Measurements from ENCODE around the gene ZNF423. TPM values are rescaled to one million over a fixed set of nuclear protein-coding genes. Genes with fewer than 3 reads are reported as not detected.

Gene ZNF423
- total and polyA plus RNA-seq, 4 donors: 16.9 to 43.0 (median 34.4) TPM

- no peak overlapping the region for H3K4me3 ChIP-seq (ENCODE audit: low read depth, low read length)
- peaks cover 11% of the 10 kb centered on the region for H3K4me1 ChIP-seq (ENCODE audit: control insufficient read depth, insufficient read depth, low read length)
- H3K36me3 ChIP-seq (ENCODE audit: control insufficient read depth, insufficient read depth, low read length): no peaks in the 10 kb centered on the region
- H3K9me3 ChIP-seq (ENCODE audit: control insufficient read depth, insufficient read depth, low read length): no peaks in the 10 kb centered on the region
- DNase-seq (ENCODE audit: low read depth in 4 of 6, low spot score in 6 of 6): no peak
- 86% methylated on average over 7 of the region's 7 CpGs for WGBS (ENCODE audit: insufficient coverage)
- H3K27me3 ChIP-seq (ENCODE audit: control insufficient read depth, insufficient read depth, low read length): peaks cover 15% of the 10 kb centered on the region
- H3K27ac ChIP-seq (ENCODE audit: low read depth, low read length): no peak overlapping the region
Measured at GRCh38 chr16:49463529-49463928, 392.4 kb downstream of the ZNF423 start.

GRCh38 chr16:49462989-49463371, 392.9 kb downstream of the ZNF423 start:
- no peak for DNase-seq (ENCODE audit: low read depth in 4 of 6, low spot score in 6 of 6)
- peaks cover 15% of the 10 kb centered on the region for H3K27me3 ChIP-seq (ENCODE audit: control insufficient read depth, insufficient read depth, low read length)
- H3K27ac ChIP-seq (ENCODE audit: low read depth, low read length): no peak overlapping the region
- WGBS (ENCODE audit: insufficient coverage): 87% methylated on average over 5 of the region's 6 CpGs
- no peaks in the 10 kb centered on the region for H3K36me3 ChIP-seq (ENCODE audit: control insufficient read depth, insufficient read depth, low read length)
- no peaks in the 10 kb centered on the region for H3K9me3 ChIP-seq (ENCODE audit: control insufficient read depth, insufficient read depth, low read length)
- no peak overlapping the region for H3K4me3 ChIP-seq (ENCODE audit: low read depth, low read length)
- peaks cover 11% of the 10 kb centered on the region for H3K4me1 ChIP-seq (ENCODE audit: control insufficient read depth, insufficient read depth, low read length)

DNA sequence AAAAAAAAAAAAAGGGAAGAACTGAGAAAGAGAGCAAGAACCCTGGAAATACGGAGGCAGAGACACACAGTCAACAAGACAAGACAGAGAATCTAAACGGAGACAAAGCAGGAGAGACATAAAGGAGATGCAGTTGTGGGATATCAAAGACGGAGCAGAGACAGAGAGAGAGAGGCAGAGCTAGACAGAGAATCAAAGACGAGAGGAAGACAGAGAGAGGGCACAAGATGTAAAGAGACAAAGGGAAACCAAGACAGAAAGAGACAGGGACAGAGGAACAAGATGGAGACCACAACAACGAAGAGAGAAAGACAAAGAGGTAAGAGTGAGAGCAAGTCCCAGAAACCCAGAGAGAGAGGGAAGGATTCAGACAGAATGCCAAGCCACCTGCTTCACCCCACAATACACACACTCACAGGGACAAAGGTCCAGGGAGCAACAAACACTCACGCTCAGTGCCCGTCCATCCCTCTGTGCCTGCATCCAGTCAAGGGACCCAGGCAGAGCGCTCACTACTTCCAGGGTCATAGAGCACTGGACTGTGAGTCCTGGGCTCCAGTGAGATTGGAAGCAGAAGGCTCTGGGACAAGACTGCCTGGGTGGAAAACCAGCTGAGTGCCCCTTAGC, 393.4 kb downstream of the ZNF423 start:
- Histone ChIP-seq H3K9me3 (ENCODE audit: control insufficient read depth, insufficient read depth, low read length) (no peaks in the 10 kb centered on the region), H3K4me1 (ENCODE audit: control insufficient read depth, insufficient read depth, low read length) (peaks cover 11% of the 10 kb centered on the region), H3K4me3 (ENCODE audit: low read depth, low read length) (no peak overlapping the region), H3K36me3 (ENCODE audit: control insufficient read depth, insufficient read depth, low read length) (no peaks in the 10 kb centered on the region), H3K27me3 (ENCODE audit: control insufficient read depth, insufficient read depth, low read length) (peaks cover 15% of the 10 kb centered on the region), H3K27ac (ENCODE audit: low read depth, low read length) (no peak overlapping the region)
- WGBS (ENCODE audit: insufficient coverage): 75% methylated on average over 5 of the region's 8 CpGs
- DNase-seq (ENCODE audit: low read depth in 4 of 6, low spot score in 6 of 6): no peak

GRCh38 chr16:49461517-49461951, 394.4 kb downstream of the ZNF423 start:
- Histone ChIP-seq H3K36me3 (ENCODE audit: control insufficient read depth, insufficient read depth, low read length) (no peaks in the 10 kb centered on the region), H3K27ac (ENCODE audit: low read depth, low read length) (no peak overlapping the region), H3K4me3 (ENCODE audit: low read depth, low read length) (no peak overlapping the region), H3K4me1 (ENCODE audit: control insufficient read depth, insufficient read depth, low read length) (peaks cover 11% of the 10 kb centered on the region), H3K27me3 (ENCODE audit: control insufficient read depth, insufficient read depth, low read length) (peaks cover 15% of the 10 kb centered on the region), H3K9me3 (ENCODE audit: control insufficient read depth, insufficient read depth, low read length) (no peaks in the 10 kb centered on the region)
- no peak for DNase-seq (ENCODE audit: low read depth in 4 of 6, low spot score in 6 of 6)
- 89% methylated on average over 5 of the region's 7 CpGs for WGBS (ENCODE audit: insufficient coverage)

DNA sequence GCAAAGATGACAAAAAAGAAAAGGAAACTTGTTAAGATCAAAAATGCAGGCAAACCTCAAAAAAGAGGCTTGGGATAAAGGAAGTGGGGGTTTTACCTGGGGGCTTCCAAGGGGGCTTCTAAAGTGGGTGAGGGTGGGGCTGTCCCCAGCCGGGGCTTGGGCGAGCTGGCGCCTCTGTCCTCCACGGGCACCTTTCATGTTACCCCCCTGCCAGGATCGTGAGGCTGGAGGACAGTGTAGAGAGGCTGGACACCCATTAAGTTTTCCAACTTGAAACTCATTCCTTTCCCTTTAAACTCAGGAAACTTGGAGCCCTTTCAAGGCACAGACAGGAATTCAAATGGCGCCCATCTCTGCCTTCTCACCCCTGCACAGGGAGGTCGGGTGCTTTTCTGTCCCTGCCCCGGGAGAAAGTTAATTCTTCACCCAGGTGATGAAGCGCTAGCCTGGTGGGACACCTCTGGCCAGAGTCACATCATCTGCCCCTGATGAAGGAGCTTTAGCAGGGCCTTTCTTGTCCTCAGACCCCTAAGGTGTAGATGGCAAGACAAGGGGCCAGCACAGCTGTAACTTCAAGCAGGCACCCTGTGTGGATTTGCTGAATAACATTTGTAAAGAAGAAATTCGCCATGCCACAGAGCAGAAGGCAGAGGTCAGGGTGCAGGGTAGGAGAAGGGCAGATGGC, 395.0 kb downstream of the ZNF423 start:
- WGBS (ENCODE audit: insufficient coverage): 67% methylated on average over 8 of the region's 10 CpGs
- Histone ChIP-seq H3K27me3 (ENCODE audit: control insufficient read depth, insufficient read depth, low read length) (peaks cover 15% of the 10 kb centered on the region), H3K27ac (ENCODE audit: low read depth, low read length) (no peak overlapping the region), H3K36me3 (ENCODE audit: control insufficient read depth, insufficient read depth, low read length) (no peaks in the 10 kb centered on the region), H3K9me3 (ENCODE audit: control insufficient read depth, insufficient read depth, low read length) (no peaks in the 10 kb centered on the region), H3K4me3 (ENCODE audit: low read depth, low read length) (no peak overlapping the region), H3K4me1 (ENCODE audit: control insufficient read depth, insufficient read depth, low read length) (peaks cover 11% of the 10 kb centered on the region)
- DNase-seq (ENCODE audit: low read depth in 4 of 6, low spot score in 6 of 6): no peak

GRCh38 chr16:49459953-49460735, 395.8 kb downstream of the ZNF423 start:
- no peaks in the 10 kb centered on the region for H3K9me3 ChIP-seq (ENCODE audit: control insufficient read depth, insufficient read depth, low read length)
- H3K27me3 ChIP-seq (ENCODE audit: control insufficient read depth, insufficient read depth, low read length): peaks cover 11% of the 10 kb centered on the region
- no peak overlapping the region for H3K27ac ChIP-seq (ENCODE audit: low read depth, low read length)
- no peak for DNase-seq (ENCODE audit: low read depth in 4 of 6, low spot score in 6 of 6)
- peaks cover 7% of the 10 kb centered on the region for H3K4me1 ChIP-seq (ENCODE audit: control insufficient read depth, insufficient read depth, low read length)
- WGBS (ENCODE audit: insufficient coverage): 58% methylated on average over 5 of the region's 6 CpGs
- H3K4me3 ChIP-seq (ENCODE audit: low read depth, low read length): no peak overlapping the region
- H3K36me3 ChIP-seq (ENCODE audit: control insufficient read depth, insufficient read depth, low read length): no peaks in the 10 kb centered on the region

DNA sequence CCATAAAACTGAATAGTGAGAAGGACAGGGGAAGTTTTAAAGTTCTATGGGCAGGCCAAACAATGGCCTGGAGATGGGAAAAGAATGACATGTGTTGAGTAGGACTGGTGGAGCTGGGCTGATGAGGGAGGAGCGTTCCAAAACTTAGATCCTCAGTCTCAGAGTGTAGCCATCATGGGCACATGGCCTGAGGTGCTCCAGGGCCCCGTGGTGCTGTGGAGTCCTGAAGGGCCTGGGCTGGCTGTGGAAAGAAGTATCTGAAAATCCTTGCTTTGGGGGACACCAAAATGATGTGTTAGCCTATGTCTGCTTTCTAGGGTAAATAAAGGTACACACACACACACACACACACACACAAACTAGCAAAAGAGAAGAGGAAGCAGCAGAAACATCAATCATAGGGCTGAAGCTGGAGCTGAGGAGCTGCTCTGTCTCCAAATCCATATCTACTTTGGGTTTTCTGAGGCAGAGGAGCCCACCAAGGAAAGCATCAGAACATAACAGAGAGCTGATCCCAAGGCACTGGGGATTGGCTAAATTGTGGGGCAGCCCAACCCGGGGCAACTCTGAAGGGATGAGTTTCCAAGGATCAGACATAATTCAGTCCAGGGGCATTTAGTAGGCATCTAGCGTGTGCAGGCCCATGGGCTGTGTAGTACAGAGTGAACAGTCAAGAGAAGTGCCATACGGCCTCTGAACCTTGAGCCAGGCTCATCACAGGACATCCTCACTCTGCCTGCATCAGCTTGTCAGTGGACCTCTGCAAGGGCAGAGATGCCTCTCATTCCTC, 397.1 kb downstream of the ZNF423 start:
- 90% methylated on average over 5 of the region's 5 CpGs for WGBS (ENCODE audit: insufficient coverage)
- Histone ChIP-seq H3K27me3 (ENCODE audit: control insufficient read depth, insufficient read depth, low read length) (no peaks in the 10 kb centered on the region), H3K4me3 (ENCODE audit: low read depth, low read length) (no peak overlapping the region), H3K27ac (ENCODE audit: low read depth, low read length) (no peak overlapping the region), H3K36me3 (ENCODE audit: control insufficient read depth, insufficient read depth, low read length) (no peaks in the 10 kb centered on the region), H3K4me1 (ENCODE audit: control insufficient read depth, insufficient read depth, low read length) (no peaks in the 10 kb centered on the region), H3K9me3 (ENCODE audit: control insufficient read depth, insufficient read depth, low read length) (no peaks in the 10 kb centered on the region)
- DNase-seq (ENCODE audit: low read depth in 4 of 6, low spot score in 6 of 6): no peak

DNA sequence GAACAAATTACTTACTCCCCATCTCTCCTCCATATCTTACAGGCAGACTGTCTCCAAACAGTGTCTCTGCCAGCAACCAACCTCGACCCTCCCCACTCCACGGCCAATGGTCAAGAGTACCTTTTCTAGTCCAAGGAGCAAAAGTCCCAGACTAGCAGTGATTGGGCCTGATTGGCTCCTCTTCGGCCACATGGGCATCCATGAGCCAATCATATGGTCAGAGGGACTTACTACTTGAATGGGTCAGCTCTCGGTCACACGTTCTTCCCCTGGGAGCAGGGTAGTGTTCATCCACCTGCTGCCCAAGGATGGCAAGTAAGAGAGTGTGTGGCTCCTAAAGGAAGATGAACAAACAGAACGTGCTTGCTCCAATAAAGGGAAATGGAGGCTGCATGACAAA, 397.7 kb downstream of the ZNF423 start:
- WGBS (ENCODE audit: insufficient coverage): 81% methylated on average over 6 of the region's 6 CpGs
- no peaks in the 10 kb centered on the region for H3K4me1 ChIP-seq (ENCODE audit: control insufficient read depth, insufficient read depth, low read length)

GRCh38 chr16:49457196-49457595, 398.7 kb downstream of the ZNF423 start:
- 94% methylated on average over 6 of the region's 7 CpGs for WGBS (ENCODE audit: insufficient coverage)
- Histone ChIP-seq H3K36me3 (ENCODE audit: control insufficient read depth, insufficient read depth, low read length) (no peaks in the 10 kb centered on the region), H3K4me1 (ENCODE audit: control insufficient read depth, insufficient read depth, low read length) (no peaks in the 10 kb centered on the region), H3K9me3 (ENCODE audit: control insufficient read depth, insufficient read depth, low read length) (no peaks in the 10 kb centered on the region), H3K27me3 (ENCODE audit: control insufficient read depth, insufficient read depth, low read length) (no peaks in the 10 kb centered on the region), H3K27ac (ENCODE audit: low read depth, low read length) (no peak overlapping the region), H3K4me3 (ENCODE audit: low read depth, low read length) (no peak overlapping the region)
- DNase-seq (ENCODE audit: low read depth in 4 of 6, low spot score in 6 of 6): no peak

More for the DNA sequence above, 397.7 kb downstream of the ZNF423 start:
- H3K27me3 ChIP-seq (ENCODE audit: control insufficient read depth, insufficient read depth, low read length): no peaks in the 10 kb centered on the region
- H3K4me3 ChIP-seq (ENCODE audit: low read depth, low read length): no peak overlapping the region
- H3K27ac ChIP-seq (ENCODE audit: low read depth, low read length): no peak overlapping the region
- no peaks in the 10 kb centered on the region for H3K9me3 ChIP-seq (ENCODE audit: control insufficient read depth, insufficient read depth, low read length)
- DNase-seq (ENCODE audit: low read depth in 4 of 6, low spot score in 6 of 6): no peak
- H3K36me3 ChIP-seq (ENCODE audit: control insufficient read depth, insufficient read depth, low read length): no peaks in the 10 kb centered on the region
